NCI-H146 treated with DMSO at 0.1 percent for 48 hours (cell line): Measurements from ENCODE around the gene ARMH1.
"Not testable (repeated sequence)": the region's sequence is repeated elsewhere in the genome, so short reads cannot be mapped to it uniquely, and the experiment has no call there.

ENCODE experiments used
- DNase-seq: peaks from one replicate; lab custom pipeline; 2025; ENCODE audit not compliant: unreplicated experiment; lab: John Stamatoyannopoulos, UW

The ARMH1 gene

GRCh38 chr1:44693159-44693558, 18.6 kb downstream of the ARMH1 start:
- DNase-seq: no peak

- DNase-seq: no peak
Observed at GRCh38 chr1:44693900-44694299, 19.4 kb downstream of the ARMH1 start.

- no peak for DNase-seq
Observed at GRCh38 chr1:44694863-44695478, 20.5 kb downstream of the ARMH1 start.

- no peak for DNase-seq
Observed at GRCh38 chr1:44695671-44696070, 21.2 kb downstream of the ARMH1 start.

GRCh38 chr1:44696101-44696500, 21.6 kb downstream of the ARMH1 start:
- no peak for DNase-seq

GRCh38 chr1:44696789-44697345, 22.4 kb downstream of the ARMH1 start:
- no peak for DNase-seq

GRCh38 chr1:44698138-44698537, 23.6 kb downstream of the ARMH1 start:
- no peak for DNase-seq

- DNase-seq: not testable (repeated sequence)
Observed at GRCh38 chr1:44699375-44699774, 24.9 kb downstream of the ARMH1 start.

- no peak for DNase-seq
Observed at GRCh38 chr1:44700573-44700972, 26.1 kb downstream of the ARMH1 start.

GRCh38 chr1:44701141-44701573, 26.6 kb downstream of the ARMH1 start:
- no peak for DNase-seq

GRCh38 chr1:44705470-44705869, 31.0 kb downstream of the ARMH1 start:
- DNase-seq: no peak

- DNase-seq: no peak
Observed at GRCh38 chr1:44705938-44706337, 31.4 kb downstream of the ARMH1 start.

GRCh38 chr1:44707112-44707881, 32.8 kb downstream of the ARMH1 start:
- DNase-seq: no peak

- no peak for DNase-seq
Observed at GRCh38 chr1:44707959-44708831, 33.7 kb downstream of the ARMH1 start.

- peak; percentile 50 for DNase-seq
Observed at GRCh38 chr1:44713321-44713781, 38.8 kb downstream of the ARMH1 start.

GRCh38 chr1:44714532-44714931, 40.0 kb downstream of the ARMH1 start:
- DNase-seq: no peak

GRCh38 chr1:44714944-44715571, 40.5 kb downstream of the ARMH1 start:
- peak; percentile 37 for DNase-seq

GRCh38 chr1:44717156-44717555, 42.6 kb downstream of the ARMH1 start:
- DNase-seq: no peak

GRCh38 chr1:44717653-44718052, 43.1 kb downstream of the ARMH1 start:
- no peak for DNase-seq

GRCh38 chr1:44718091-44718490, 43.6 kb downstream of the ARMH1 start:
- DNase-seq: no peak

GRCh38 chr1:44719318-44719717, 44.8 kb downstream of the ARMH1 start:
- DNase-seq: no peak
